Right lobe of liver (tissue), 6 donors: Measurements from ENCODE around the gene SWI5. TPM values are rescaled to one million over a fixed set of nuclear protein-coding genes. Genes with fewer than 3 reads are reported as not detected.

ENCODE experiments used
- ATAC-seq, 4 donors: fragments of 200-7000 bp; cut with Tn5 transposase; one replicate each; pipeline ENCODE4 v1.9.1; 2020; ENCODE audit warnings: mild to moderate bottlenecking in 4 of 4, moderate library complexity in 4 of 4
- DNase-seq, 3 donors: peaks; one replicate each; pipeline ENCODE4 v3.0.0-alpha.2; 2020
- H3K27ac ChIP-seq, 3 donors: fragments of 200-600 bp; one replicate each; pipeline ENCODE4 v1.8.0; 2022
- H3K27me3 ChIP-seq, 2 donors: fragments of 200-600 bp; one replicate each; pipeline ENCODE4 v1.8.0; 2022
- H3K36me3 ChIP-seq, 4 donors: fragments of 200-600 bp; sonication (generic) in 1 of 4; one replicate each; pipeline versions ENCODE4 v1.5.1 to v1.8.0; 2017 to 2022; ENCODE audit warnings: control low read depth in 1 of 4
- H3K4me1 ChIP-seq, 4 donors: fragments of 200-600 bp; sonication (generic) in 1 of 4; one replicate each; pipeline versions ENCODE4 v1.5.1 to v1.8.0; 2017 to 2022; ENCODE audit warnings: control low read depth in 1 of 4
- H3K4me3 ChIP-seq, 3 donors: fragments of 200-600 bp; one replicate each; pipeline ENCODE4 v1.8.0; 2022
- H3K9me3 ChIP-seq, 4 donors: fragments of 200-600 bp; sonication (generic) in 1 of 4; one replicate each; pipeline versions ENCODE4 v1.5.1 to v1.8.0; 2017 to 2022; ENCODE audit warnings: control low read depth in 1 of 4
- POLR2A ChIP-seq: fragments of 450-650 bp; IDR thresholded peaks from one replicate; pipeline ENCODE4 v1.6.1; 2017; ENCODE audit warnings: antibody characterized with exemption, mild to moderate bottlenecking
- WGBS: methylation state at CpG from one replicate; pipeline ENCODE4 v1.1.6; 2018; ENCODE audit warnings: low coverage, low lambda C conversion rate; ENCODE audit not compliant: insufficient coverage; ENCODE audit errors: missing lambda C conversion rate; 5-methylcytosine and 5-hydroxymethylcytosine counted together
- intact Hi-C, 2 donors: fragments of 100-400 bp; cut with DNase I; formaldehyde crosslinking; loops; one replicate each; pipeline versions ENCODE4 v1.11.2 to v1.14.1; 2022
- total RNA-seq, 6 experiments: library from RNA; depleted of rRNA in 2 of 6; stranded (reverse); fragments of >200 nt in 2 of 6; fragmentation: NEBNext Ultra II Directional in 3 of 6; extraction: Animal tissue kit (Norgen Biotek cat#: 25700) in 3 of 6; gene quantifications; one replicate each; pipeline versions ENCODE4 v1.1.0 to v1.2.4, GENCODE V29; 2016 to 2023
- TF ChIP-seq, protein P1 (sequence below), 4 donors: fragments of 200-600 bp in 3 of 4; fragments of 450-650 bp in 1 of 4; IDR thresholded peaks; one replicate each; pipeline versions ENCODE4 v1.5.1 to v1.8.0; 2016 to 2022; ENCODE audit warnings: antibody characterized with exemption in 4 of 4, mild to moderate bottlenecking in 2 of 4
- donor health status: DM: no; HTN: yes; CAD: no.
- donor health status: DM: no; HTN: no; CAD: no.
- donor health status: DM: no; HTN: no; CAD: no.
- donor health status: DM: no; HTN: yes; CAD: no.
- donor health status: DM: no; HTN: yes; CAD: no.

Gene SWI5
- total RNA-seq, 6 experiments from 2014 or later, result 10.8 to 17.3 (median 14.3) TPM

DNA sequence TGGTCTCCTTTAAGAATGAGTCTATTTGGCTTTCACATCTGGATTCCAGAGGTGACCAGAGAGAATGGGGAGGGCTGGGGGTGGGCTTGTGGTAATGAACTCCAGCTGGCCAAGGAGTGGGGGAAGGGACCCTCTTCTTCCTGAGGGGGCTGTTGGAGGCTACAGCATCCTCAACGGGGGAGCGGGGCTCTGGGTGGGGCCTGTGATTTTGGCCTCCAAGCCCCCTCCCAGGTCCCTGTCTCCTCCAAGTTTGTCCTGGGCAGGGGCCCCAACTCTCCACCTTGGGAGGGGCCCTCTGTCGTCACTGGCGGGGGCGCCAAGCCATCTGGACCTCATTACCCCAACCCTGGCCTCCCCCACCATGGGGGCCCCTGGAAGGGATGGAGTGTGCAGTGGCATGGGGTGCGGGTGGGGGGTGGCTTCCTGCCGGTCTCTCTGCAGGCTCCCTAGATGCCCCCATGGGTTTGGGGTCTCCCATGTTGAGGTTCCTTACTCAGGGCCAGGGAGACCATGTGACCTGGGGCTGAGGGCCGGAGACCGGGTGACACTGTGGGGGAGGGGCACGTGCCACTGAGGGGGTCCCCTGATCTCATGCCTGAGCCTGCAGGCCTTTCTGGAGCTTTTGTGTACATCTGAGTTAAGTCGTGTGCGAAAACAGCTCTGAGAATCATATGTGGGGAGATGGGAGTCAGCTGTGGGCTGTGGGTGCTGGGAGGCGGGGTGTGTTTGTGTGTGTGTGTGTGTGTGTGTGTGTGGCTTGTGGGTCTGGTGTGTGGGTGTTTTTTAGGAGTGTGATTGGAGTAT is 32.7 kb upstream of the SWI5 start:
- no peaks in the 10 kb centered on the region for H3K9me3 ChIP-seq
- H3K27ac ChIP-seq, result no peak overlapping the region
- no peak for ATAC-seq
- WGBS, result 57% methylated on average over 6 of the region's 13 CpGs
- no peak overlapping the region for H3K4me3 ChIP-seq
- TF ChIP-seq, protein P1, sequence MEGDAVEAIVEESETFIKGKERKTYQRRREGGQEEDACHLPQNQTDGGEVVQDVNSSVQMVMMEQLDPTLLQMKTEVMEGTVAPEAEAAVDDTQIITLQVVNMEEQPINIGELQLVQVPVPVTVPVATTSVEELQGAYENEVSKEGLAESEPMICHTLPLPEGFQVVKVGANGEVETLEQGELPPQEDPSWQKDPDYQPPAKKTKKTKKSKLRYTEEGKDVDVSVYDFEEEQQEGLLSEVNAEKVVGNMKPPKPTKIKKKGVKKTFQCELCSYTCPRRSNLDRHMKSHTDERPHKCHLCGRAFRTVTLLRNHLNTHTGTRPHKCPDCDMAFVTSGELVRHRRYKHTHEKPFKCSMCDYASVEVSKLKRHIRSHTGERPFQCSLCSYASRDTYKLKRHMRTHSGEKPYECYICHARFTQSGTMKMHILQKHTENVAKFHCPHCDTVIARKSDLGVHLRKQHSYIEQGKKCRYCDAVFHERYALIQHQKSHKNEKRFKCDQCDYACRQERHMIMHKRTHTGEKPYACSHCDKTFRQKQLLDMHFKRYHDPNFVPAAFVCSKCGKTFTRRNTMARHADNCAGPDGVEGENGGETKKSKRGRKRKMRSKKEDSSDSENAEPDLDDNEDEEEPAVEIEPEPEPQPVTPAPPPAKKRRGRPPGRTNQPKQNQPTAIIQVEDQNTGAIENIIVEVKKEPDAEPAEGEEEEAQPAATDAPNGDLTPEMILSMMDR (IDR thresholded peaks at IDR 0.05), result no peak
- no peak for TF ChIP-seq POLR2A
- H3K4me1 ChIP-seq, result no peaks in the 10 kb centered on the region
- no peak for DNase-seq
- intact Hi-C loops, result no loop called here
- H3K27me3 ChIP-seq, result no peaks in the 10 kb centered on the region
- no peaks in the 10 kb centered on the region for H3K36me3 ChIP-seq

DNA sequence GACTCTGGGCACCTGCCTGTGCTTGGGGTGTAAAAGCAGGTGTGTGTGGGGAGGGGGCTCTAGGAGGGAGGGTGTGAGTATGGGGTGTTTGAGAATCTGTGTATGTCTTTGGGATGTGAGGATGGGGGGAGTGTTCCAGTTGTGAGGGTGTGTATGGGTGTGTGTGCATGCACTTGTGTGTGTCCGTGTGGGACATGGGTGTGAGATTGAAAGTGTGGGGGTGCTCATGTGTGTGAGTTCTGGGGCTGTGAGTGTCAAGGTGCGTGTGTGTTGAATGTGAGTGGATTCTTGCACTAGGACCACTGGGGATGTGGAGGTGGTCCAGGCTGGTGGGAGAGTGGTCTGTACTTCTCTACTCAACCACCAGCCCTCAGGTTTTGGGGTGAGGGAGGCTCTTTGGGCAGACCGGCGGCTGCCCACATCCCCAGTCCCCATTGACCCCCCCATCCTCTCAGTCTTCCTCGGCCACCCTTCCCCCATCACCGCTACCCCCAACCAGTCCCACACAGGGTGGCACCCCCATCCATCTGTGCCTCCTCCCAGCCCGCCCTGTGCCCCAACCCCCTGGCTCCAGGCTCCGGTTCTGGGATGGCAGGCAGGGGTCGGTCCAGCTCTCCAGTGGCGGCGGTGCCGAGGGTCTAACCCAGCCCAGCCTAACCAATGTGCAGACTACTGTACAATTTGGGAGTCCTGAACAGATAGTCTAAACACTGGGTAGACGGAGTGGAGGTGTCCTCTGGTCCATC is 31.8 kb upstream of the SWI5 start:
- DNase-seq (no peak), ATAC-seq (no peak)
- TF ChIP-seq, protein P1 (IDR thresholded peaks at IDR 0.05), result no peak
- intact Hi-C loops, result no loop called here
- Histone ChIP-seq H3K27ac (no peak overlapping the region), H3K27me3 (no peaks in the 10 kb centered on the region), H3K9me3 (no peaks in the 10 kb centered on the region), H3K36me3 (no peaks in the 10 kb centered on the region), H3K4me1 (no peaks in the 10 kb centered on the region), H3K4me3 (no peak overlapping the region)
- WGBS, result 52% methylated on average over 6 of the region's 13 CpGs

DNA sequence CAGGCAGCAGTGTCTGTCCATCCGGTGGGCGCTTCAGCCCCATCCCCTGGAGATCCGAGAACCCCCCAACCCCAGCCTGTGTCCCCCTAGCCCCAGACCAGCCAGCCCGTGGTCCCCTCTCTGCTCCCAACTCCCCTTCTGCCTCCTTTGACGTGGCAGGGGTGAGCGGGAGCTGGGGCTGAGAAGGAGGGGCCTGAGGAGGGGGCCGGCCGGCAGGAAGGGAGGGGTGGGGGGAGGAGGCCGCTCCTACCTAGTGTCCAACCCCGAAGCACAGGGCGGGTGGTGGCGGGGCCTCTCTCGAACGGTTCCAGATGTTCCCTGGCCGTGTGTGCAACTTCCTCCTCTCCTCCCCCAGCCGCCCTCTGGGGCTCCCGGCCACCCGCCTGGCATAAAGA is 31.2 kb upstream of the SWI5 start:
- intact Hi-C loops, result no loop called here
- DNase-seq, result peak in 1 of 3 donors; percentile 50
- Histone ChIP-seq H3K4me3 (no peak overlapping the region), H3K27me3 (no peaks in the 10 kb centered on the region), H3K9me3 (no peaks in the 10 kb centered on the region), H3K36me3 (no peaks in the 10 kb centered on the region), H3K27ac (no peak overlapping the region), H3K4me1 (no peaks in the 10 kb centered on the region)
- TF ChIP-seq, protein P1 (IDR thresholded peaks at IDR 0.05), result no peak
- TF ChIP-seq POLR2A, result no peak
- peak; percentile 31 to 59 (median 34) for ATAC-seq
- WGBS, result 25% methylated on average over 2 of the region's 18 CpGs

DNA sequence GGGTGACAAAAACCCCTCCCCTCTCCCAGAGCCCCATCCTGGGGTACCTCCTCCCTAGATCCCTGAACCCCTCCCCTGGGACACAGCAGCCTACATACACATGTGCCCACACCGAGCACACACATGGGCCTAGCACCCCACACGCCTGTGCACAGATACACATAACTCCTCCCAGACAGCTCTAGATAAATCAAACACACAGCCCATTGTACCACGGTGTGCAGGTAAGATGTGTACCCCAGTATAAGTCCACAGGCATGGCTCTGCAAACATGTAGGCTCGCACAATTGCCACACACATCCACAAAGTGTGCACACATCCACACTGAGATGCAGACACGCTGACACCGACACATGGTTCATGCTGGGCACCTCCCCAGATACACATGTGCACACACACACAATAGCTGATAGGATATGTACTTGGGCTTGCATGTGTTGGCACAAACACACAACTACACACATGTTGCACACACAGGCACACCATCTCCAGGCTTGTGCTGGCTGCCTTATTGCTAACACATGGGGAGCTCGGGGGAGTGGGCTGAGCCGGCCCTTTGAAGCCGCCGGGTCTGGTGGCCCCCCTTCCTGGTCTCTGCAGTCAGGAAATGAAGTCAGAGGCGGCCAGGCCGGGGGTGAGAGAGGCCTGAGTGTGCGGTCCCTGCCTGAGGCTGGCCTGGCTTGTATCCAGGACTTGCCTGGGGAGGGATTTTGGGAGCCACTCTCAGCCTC is 30.5 kb upstream of the SWI5 start:
- Histone ChIP-seq H3K4me3 (no peak overlapping the region), H3K4me1 (peaks cover 0 to 5% (median 0%) of the 10 kb centered on the region in 4 donors), H3K27me3 (no peaks in the 10 kb centered on the region), H3K9me3 (no peaks in the 10 kb centered on the region), H3K36me3 (no peaks in the 10 kb centered on the region), H3K27ac (no peak overlapping the region)
- TF ChIP-seq POLR2A, result no peak
- TF ChIP-seq, protein P1 (IDR thresholded peaks at IDR 0.05), result no peak
- DNase-seq (peak in 1 of 3 donors; percentile 46), ATAC-seq (no peak)
- intact Hi-C loops, result no loop called here
- WGBS, result 43% methylated on average over 2 of the region's 13 CpGs
